Measurements from ENCODE around the gene NPAS2.

The NPAS2 gene

DNA sequence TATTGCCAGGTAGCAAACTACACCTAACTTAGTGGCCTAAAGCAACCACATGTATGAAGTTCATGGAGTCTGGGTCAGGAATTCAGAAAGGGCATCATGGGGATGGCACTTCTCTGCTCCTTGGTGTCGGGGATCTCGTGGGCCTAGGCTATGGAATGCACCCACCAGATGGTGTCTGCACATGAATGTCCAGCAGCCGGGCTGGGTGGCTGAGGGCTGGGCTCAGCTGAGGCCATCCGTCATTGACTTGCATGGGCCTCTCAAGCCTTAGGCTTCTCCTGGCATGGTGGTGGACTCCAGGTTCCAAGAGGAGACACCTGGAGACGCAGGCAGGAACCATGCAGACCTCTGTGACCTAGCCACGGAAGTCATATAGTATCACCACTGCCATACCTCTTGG lies 156.1 kb downstream of the NPAS2 start:
- no peak for DNase-seq

DNA sequence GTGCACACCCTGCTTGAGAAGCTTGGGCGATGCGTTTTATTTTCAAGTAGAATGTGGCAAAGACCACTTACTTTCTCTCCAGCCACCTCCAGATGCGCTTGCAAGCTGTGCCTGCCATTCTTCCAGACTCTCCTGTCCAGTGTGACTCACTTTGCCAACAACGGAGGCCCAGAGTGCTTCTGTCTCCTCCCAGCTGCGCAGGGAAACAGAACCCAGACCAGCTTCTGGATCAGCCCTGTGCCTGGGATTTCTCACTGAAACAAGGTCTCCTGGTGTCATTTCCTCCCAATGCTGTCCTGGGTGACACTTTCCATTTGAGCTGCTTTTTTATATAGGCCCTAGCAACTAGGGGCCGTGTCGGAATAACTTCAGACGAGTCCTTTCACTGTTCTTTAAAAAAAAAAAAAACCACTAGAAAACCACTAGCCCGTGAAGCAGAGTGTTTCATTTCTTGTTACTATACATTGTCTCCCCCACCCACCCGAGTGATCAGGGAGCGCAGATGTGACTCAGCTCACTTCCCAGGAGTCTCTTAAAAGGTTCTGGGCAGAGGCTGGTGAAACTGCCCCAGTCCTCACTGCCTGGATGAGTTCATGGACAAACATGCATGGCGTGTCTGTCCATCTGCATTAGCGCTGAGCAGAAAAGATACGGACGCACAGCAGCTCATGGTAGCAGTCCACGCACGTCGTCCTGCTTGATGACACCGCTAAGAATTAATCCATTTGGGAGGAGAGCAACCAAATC lies 156.9 kb downstream of the NPAS2 start:
- no peak for DNase-seq

- no peak for DNase-seq
Measured at GRCh38 chr2:100977511-100977910, 157.6 kb downstream of the NPAS2 start.

GRCh38 chr2:100978582-100979191 lies 158.7 kb downstream of the NPAS2 start:
- DNase-seq, result no peak

DNA sequence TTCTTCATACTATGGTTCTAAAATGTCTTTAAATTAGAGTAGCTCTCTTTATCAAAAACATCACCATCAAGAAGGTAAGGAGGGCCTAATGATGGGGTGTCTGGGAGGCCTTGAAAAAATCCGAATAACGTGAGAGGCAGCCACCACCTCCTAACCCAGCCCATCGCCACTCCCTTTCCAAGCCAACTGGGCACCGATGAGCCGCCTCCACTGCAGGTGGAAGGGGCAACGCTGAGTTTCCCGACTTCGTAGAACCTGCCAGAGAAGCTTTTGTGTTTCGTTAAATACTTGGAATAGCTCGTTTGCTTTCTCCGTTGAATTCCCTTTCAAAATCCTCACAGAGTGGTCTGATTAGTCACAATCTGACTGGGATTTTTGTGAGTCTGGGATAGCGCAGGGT lies 160.1 kb downstream of the NPAS2 start:
- no peak for DNase-seq

DNA sequence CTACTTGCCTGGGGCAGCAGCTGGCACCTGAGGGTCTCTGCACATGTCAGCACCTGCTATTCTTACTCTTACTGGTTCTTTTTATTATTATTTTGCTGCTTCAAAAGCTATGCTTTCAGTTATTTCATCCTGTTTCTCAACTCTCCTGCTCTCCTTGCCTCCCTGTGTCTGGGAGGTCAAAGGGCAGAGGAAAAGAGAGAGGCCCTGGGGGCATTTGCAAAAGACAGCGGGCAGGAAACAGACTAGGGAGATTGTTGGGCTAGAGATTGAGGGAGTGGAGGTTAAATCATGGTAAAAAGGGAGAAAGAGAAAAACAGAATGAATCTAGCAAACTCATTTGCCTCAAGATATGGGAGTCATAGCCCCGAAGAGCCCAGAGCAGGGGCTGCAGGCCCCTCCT lies 161.1 kb downstream of the NPAS2 start:
- DNase-seq, result no peak

GRCh38 chr2:100982431-100982861 lies 162.5 kb downstream of the NPAS2 start:
- no peak for DNase-seq

DNA sequence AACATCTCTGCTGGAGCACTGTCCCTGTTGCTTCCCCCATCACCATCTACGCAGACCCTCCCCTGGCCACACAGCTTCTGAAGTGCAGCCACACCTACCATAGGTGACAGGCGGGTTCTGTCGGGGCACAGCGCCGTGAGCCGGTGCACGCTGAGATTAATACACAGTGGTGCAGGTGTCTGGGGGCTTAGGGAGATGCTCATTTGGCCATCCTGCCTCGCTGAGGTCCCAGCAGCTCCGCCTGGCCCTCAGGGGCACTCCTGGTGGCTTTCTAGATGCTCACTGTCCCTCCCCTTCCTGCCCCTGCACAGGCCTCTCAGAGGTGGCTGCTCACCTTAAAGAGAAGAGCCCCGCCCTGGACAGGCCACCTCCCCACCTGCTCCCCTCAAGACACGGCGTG lies 163.3 kb downstream of the NPAS2 start:
- no peak for DNase-seq

- DNase-seq, result no peak
Measured at GRCh38 chr2:100983684-100984310, 163.9 kb downstream of the NPAS2 start.

DNA sequence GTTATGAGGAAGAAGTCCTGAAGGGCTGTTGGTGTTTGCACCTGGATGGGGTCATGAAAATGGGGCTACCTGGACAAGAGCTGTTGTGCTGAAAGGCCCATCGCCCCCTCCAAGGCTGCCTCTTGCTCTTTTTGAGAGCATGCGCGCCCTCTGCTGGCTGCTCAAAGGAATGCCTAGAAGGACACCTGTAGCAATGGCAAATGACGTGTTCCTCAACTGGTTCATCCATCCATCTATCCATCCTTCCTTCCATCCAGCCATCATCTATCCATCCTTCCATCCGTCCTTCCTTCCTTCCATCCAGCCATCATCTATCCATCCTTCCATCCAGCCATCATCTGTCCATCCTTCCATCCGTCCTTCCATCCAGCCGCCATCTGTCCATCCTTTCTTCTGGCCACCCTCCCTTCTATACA lies 165.0 kb downstream of the NPAS2 start:
- no peak for DNase-seq

DNA sequence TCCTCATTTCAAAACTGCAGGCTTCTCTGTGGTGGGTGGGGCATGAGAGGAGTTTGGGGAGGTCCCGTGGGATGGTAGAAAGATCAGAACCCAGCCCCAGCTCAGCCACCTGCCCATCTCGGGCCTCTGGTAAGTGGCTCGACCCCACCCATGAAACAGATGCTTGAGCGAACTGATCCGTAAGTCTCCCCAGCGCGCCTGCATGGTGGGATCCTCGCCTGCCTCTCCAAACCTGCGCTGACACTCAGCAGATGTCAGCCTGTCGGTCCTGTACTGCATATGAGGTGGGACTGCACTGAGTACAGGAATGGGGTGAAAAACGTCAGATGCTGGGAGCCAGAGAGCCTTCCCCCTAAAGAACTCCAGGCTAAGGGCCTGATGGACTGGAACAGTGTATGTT lies 166.2 kb downstream of the NPAS2 start:
- no peak for DNase-seq

GRCh38 chr2:100987536-100987935 lies 167.6 kb downstream of the NPAS2 start:
- DNase-seq, result no peak

DNA sequence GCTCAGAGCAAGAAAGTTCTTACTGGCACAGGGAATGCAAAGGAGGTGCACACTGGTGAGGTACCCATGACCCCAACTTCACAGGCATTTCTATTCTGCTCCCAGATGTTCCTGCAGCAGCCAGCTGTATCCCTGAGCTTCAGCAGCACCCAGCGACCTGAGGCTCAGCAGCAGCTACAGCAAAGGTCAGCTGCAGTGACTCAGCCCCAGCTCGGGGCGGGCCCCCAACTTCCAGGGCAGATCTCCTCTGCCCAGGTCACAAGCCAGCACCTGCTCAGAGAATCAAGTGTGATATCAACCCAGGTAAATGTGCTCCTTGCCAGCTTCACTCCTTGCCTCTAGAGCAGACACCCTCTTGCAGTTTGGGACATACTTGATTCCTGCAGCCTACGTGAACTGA lies 168.0 kb downstream of the NPAS2 start:
- no peak for DNase-seq

DNA sequence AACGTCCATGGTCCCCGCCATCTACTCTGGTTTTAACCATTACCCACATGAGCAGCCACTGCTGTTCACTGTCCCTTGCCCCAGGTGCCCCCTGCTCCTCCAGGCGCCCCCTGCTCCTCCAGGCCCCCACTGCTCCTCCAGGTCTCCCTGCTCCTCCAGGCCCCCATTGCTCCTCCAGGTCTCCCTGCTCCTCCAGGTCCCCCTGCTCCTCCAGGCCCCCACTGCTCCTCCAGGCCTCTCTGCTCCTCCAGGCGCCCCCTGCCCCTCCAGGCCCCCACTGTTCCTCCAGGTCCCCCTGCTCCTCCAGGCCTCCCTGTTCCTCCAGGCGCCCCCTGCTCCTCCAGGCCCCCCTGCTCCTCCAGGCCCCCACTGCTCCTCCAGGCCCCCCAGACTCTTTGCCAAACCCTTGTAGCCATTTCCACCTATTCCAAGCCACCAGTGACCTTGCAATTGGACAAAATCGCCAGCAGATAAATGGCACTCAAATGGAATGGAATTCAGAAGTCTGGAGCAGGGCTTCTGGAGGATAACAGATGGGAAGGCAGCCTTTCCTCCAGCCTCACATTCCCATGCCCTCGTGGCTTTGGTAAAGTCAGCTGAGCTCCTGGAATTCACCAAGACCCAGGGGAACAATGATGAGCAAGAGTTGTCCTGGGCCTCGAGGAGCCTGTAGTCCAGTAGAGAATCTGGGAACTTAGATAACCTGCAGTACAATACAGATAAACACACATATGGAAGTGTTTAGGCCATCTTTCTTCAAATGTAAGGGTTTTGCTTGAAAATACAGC lies 168.9 kb downstream of the NPAS2 start:
- DNase-seq, result no peak

GRCh38 chr2:100989666-100990065 lies 169.7 kb downstream of the NPAS2 start:
- no peak for DNase-seq

- DNase-seq, result no peak
Measured at GRCh38 chr2:100990166-100990565, 170.2 kb downstream of the NPAS2 start.

DNA sequence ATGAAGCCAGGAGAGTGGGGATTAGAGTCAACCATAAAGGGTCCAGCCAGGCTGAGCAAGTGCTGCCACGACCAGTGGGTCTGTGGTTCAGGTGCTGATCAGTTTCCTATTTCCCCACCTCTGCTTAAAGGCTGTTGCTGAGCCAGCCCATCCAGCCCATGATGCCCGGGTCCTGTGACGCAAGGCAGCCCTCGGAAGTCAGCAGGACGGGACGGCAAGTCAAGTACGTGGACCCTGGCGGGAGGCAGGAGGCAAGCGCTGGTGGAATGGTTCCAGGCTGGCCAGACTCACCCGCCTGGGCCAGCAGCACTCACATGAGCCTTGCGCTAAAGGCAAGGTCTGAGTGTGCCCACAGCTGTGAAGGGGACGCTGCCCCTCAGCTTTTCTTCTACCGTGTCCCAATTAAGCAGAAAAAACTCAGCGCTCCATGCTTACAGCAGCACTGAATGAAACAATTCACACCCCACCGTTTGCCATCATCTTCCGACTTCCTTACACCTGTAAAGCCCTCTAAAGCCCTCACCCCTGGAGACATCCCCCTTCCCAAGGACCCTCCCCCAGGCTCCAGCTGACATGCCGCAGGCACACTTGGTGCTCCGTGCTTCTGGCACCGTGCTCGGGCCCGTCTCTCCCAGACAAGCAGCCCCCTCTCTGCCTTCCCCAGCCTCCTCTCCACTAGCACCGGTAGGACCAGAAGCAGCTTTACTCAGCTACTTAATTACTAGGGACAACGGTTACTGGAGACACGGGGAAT lies 170.9 kb downstream of the NPAS2 start:
- no peak for DNase-seq

- no peak for DNase-seq
Measured at GRCh38 chr2:100991404-100991773, 171.4 kb downstream of the NPAS2 start.

DNA sequence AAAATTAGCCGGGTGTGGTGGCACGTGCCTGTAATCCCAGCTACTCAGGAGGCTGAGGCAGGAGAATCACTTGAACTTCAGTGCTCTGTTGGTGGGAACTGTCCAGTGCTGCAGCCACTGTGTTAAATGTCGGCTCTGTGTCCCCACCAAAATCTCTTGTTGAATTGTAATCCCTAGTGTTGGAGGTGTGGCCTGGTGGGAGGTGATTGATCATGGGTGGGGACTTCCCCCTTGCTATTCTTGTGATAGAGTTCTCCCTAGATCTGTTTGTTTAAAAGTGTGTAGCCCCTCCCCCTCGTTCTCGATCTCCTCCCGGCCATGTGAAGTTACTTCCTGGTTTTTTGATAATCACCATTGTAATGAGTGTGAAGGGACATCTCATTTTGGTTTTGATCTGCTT lies 172.3 kb downstream of the NPAS2 start:
- DNase-seq, result no peak

DNA sequence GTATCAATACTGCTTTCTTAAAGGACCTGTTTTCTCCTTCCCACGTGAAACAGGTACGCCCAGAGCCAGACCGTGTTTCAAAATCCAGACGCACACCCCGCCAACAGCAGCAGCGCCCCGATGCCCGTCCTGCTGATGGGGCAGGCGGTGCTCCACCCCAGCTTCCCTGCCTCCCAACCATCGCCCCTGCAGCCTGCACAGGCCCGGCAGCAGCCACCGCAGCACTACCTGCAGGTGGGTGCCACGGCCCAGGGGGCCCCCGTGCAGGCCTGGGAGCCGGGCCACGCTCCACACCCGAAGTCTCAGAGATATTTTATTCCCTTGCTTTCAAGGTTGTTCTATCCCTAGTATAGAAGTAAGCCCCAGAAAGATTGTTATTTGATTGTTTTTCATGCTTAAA lies 173.4 kb downstream of the NPAS2 start:
- DNase-seq, result no peak

DNA sequence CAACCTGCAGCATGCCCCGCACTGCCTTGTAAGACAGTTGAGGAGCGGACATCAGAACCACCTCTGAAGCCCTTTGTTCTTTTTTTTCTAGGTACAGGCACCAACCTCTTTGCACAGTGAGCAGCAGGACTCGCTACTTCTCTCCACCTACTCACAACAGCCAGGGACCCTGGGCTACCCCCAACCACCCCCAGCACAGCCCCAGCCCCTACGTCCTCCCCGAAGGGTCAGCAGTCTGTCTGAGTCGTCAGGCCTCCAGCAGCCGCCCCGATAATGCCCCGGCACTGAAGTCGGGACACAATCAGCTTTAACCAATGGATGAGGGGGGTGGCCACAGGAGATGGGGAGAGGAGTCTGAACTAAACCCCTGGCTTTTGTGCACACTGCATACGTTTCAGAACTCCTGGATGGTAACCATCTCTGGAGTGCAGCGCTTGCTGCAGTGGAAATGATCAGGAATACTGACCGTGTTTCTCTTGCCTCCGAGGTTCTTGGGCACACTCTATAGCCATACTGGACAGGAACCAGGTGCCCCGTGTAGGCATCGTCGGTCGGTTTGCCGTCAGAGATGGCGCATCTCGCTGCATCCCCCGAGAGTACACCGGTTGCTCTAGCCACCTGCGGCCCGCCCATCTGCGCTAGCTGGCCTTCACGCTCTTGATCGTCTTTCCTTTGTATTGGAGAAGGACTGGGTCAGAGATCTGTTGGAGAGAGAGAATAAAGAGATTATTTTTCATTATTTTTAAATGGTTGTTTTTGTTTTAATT lies 175.6 kb downstream of the NPAS2 start:
- no peak for DNase-seq
